Epidermal melanocyte (primary cell): ENCODE results near the gene THSD4.
"Not testable (repeated sequence)": the region's sequence is repeated elsewhere in the genome, so short reads cannot be mapped to it uniquely, and the experiment has no call there.

Experiments
- DNase-seq: peaks from one replicate; pipeline ENCODE4 v3.0.0; 2011; ENCODE audit warnings: low spot score; ENCODE audit not compliant: insufficient read length

Gene THSD4

DNA sequence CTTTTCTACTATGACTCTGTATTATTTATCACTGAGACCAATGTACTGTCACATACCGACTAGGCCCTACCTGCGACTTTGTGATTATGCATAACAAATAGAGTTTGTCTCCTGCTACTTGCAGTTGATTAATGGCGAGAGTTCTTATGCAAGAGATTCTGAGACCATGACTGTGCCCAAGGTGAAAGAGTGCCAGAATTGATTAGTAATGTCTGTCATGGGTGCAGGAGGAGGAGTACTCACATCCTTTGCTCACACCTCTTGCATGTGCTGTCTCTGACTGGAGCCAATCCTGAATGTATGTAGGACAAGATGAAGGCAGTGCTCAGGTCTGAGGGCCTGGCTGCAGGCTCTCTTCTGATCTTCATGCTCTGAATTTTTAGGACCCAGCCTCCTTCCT, 260.7 kb downstream of the THSD4 start:
- no peak for DNase-seq

DNA sequence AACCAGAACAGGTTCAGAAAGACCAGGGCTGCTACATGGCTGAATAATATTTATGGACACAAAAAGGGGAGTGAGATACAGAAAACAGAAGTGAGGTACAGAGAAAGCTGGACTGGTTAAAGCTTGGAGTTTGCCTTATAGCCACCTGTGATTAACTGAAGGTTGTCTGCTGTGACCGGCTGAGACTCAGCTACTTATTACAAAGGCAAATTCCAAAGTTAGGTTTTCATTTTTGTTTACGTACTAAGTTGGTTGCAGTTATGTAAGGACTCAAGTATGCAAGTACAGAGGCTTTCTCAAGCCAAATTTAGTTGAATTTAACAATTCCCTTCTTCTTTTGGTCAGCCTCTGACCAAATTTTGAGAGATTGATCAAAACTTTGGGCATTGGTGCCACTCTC, 264.6 kb downstream of the THSD4 start:
- DNase-seq = no peak

DNA sequence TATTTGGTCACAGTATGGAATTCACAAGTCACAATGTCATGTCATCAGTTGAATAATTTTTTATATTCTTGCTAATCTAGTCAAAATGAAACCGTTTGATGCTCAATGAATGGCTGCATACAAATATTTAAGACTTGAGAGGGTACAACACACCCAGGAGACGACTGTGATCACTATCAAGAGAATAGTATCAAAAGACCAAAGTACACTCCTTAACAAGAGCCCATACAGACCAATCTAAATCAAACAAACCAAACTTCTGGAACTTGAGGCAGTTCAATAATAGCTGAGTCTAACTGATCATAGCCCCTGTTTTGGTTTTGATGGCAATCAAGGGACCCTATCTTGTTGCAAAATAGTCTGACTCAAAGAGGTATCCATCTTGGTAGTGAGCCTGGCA, 265.1 kb downstream of the THSD4 start:
- DNase-seq = no peak

DNA sequence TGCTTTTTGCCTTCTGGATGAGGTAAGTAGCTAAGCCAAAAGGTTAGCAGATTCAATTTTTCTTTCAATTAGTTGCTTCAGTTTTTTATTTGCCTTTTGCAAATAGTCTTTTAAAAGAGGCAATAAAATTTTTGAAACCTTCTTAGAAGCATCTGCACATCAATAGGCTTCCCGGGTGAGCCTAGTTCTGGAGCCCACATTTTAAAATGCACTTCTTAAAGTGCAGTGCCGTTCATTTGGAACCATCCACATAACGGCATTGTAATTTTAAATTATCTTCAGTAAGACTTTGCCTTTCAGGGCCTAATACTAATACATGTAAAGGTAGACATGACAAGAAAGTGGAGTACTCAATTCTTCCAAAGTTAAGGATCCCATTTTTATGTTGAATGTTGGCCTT, 269.2 kb downstream of the THSD4 start:
- DNase-seq = no peak

DNA sequence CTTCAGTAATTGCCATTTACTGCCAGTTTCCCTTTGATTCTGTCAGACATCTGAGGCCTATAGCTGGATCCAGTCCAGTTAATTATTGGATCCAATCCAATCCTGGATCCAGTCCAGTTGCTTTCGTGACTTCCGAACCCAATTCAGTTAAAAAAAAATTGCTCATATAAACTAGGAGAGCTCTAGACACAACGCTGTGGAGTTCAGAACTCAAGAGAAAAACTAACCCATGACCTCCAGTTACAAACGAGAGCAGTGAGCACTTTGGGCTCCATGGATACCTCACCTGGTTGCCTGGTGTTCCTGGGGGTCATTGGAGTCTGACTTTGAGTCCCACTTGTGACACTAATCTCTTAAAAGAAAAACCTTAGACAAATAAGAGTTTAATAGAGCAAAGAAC, 269.8 kb downstream of the THSD4 start:
- DNase-seq = no peak

DNA sequence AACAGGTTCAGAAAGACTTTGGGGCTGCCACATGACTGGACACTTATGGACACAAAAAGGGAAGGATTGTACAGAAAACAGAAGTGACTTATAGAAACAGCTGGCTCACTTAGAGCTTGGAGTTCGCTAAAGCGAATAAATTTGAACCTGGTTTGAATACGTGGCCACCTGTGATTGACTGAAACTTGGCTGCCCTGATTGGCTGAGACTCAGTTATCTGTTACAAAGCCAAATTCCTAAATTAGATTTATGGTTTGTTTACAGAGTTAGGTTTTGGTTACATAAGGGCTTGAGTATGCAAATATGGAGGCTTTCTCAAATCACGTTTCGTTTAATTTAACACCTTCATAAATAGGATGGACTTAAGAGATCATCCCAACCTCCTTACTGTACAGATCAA, 270.2 kb downstream of the THSD4 start:
- DNase-seq = no peak

DNA sequence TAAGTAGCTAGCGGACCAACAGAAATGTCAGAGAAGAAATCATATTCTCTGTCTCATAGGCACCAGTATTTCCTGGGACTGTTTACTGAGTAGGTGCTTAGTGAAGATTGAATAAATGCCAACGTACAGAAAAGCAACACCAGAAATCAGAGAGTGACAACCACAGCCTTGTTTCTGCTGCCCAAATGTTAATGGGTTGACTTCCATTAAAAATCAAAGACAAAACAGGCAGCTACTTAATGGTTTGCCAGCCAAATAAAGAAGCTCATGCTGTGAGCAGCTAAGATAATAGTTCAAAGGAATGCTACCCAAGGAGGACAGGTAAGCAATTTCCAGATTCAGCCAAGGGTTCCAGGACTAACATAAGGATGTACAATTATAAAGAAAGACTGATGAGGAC, 270.7 kb downstream of the THSD4 start:
- no peak for DNase-seq

DNA sequence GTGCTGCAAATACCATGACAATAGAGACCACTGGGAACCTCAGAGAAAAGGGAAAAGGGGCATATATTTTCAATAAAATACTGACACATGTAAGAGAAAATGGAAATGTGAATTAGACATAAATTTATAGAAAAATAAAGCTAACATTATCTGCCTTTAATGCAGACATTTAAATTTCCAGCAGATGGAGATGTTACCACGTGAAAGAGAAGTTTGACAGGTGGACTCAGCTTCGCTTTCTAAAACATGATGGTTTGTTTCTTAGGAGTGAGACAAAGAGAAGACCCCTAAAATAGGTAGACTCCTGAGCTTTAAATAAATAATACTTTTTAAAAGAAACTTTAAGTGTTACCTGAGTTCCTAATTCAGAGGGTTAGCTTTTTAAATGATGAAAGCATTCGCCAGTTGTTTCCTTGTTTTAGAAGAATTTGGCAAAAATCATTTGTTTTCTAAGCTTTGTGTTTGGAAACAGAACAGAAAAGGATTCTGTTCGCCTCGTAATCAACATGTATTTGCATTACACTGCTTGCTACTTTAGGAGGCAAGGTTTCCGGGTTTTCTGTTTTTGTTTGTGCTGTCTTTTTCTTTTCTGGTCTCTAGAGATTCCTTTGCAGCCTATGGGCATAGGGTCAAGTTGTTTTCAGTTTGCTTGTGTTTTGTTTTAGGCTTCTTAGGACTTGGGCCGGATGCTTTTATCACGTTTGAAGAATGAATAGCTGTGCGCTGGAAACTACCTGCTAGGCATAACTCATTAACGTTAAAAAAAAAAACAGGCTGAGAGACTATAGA, 271.4 kb downstream of the THSD4 start:
- DNase-seq = no peak

DNA sequence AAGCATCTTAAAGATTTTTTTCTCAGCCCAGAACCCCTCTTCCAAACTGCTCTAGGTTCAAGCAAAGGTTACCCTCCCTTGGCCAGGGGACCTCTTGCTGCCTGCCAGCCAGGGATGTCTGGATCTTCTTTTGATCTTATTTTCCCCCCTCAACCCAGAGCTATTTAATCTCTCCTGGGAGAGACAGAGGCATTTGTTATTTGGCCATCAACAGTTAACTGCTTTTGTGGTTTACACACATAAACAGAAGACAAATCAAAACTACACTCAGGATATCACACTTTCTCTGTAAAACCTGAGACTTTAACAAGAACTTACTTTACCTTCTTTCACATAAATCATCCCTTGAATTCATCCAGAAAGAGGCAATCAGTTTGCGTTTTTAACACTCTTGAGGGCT, 272.5 kb downstream of the THSD4 start:
- DNase-seq = no peak

DNA sequence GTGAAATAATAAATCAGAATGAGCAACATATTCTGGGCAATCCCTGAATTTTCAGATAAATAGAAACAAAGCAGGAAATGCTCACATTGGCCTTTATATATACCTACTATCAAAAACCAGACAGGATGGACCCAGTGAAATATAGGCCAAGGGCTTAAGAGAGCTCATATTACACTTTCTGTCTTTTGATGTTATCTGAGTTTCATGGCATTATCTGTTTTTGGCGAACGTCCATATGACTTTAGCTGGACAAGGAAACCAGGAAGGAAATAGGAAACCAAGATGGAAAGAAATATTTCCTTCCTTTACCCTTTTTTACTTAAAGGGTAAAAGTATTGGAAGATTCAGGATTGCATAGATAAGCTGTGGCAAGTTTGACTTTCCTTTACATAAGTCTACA, 274.8 kb downstream of the THSD4 start:
- no peak for DNase-seq

DNA sequence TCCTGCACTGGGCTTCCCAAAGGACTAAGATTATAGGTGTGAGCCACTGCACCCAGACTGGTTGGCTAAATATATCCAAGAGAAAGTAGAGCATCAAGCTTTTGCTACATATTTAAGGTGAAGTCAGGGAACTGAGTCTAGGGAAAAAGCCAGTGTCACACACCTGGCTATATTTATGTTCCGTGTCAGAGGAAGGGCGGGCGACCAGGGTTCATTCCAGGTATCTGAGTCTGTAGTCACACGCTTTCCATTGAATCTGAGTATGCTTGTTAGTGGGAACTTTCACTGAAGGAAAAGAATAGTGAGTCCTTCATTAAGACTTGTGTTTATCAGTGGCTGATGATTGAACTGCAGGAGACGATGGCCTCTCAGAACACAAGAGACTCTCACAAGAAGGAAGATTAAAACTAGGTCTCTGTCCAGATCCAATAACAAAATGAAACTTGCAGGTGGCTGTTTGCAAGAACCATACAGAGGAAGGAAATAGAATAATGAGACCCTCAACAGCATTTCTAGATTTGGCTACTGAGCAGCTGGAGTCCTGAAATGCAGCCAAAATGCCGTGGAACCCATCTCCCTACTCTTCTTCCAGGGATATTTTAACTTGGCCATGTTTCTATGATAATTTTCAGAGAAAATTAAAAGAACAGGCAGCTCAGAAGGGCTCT, 276.3 kb downstream of the THSD4 start:
- DNase-seq = no peak

DNA sequence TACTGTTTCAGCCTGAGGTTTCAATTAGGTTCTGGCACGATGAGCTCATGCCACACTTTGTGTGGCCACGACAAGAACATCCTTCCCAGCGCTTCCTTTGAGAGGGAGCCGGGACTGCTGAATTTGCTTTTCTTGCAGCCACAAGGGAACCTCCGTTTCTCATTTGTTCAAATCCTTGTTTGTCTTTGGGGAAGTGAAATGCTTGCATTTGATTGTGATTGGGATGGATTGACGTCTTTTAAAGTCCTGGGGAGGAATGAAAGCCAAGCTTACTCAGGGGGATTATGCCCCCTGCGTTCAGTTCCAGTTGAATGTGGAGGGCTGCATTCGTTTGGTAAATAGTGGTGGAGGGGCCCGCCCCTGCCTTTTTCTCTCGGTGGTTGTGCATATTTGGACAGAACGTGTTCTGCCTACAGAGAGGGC, 277.6 kb downstream of the THSD4 start:
- DNase-seq = no peak

DNA sequence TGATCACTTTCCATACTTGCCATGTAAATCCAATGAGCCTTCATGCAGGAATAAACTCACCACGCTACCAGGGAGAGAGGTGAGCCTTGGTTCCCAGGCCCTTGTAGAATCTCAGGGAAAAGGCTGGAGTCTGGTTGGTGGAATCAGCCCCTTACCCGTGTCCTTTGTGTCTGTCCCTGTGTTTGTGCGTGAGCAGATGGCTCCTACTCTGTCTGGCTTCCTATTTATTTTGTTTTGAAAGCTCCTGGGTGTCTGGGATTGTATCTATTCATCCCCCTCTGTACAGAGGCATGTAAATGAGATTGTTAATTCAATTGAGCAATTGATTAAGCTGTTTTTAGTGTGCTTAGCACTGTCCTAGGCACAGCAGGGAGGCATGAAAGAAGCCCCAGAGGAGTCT, 278.1 kb downstream of the THSD4 start:
- no peak for DNase-seq

DNA sequence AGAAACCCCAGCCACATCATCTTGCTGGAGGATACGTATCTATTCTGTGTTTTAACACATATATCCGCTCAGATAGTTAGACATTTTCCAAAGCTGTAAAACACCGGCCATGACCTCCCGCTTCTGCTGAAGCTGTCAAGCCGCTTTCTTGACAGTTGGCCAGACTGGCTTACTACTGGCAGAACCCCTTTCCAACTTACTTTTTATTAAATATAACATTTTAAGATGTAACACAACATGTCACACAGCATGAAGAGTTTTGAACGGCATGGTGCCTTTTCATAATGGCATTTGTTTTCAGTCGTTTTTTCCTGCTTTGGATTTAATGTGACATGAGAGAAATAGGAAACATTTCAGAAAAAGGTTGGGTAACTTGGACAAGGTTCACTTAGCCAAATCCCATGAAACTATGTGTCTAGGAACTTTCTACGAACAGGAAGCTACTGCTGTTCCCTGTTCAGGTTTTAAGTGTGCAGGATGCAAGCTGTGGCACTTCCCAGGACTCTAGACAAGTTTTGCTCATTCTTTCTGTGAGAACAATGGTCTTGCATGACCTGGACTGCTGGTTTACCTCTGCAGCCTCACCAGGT, 281.4 kb downstream of the THSD4 start:
- no peak for DNase-seq

DNA sequence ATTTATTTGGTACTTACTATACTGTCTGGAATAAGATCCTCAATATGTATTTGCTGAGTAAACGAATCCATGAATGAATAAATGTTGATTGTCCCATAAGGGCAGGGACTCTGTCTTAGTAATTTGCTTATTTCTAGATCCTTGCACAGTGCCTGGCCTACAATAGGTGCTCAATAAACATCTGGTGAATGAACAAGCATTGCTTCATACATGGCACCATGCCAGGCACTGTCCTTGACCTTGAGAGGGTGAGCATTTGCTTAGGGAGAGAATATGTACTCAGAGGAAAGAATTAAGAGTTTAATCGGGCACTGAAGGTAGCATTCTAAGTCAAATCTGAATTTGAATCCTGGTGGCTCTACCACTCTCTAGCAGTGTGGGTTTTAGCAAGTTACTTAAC, 282.1 kb downstream of the THSD4 start:
- DNase-seq = no peak

DNA sequence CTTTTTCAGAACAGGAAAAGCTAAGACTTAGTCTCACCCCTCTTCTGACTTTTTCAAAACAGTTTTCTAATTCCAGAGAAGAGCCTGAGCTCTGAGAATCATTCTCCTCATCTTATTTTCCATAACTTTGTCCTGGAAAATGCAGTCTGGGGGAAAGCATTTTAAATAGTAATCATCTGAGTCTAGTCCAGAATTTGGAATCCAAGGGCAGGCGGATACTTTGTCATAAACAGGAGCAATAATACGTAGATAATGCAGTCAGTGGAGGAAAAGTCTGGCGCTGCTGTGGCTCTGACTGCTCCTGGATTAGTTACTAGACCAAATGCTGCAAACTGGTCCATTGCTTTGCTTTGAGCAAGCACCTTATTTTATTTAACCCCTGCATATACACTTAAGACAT, 285.0 kb downstream of the THSD4 start:
- DNase-seq = no peak

DNA sequence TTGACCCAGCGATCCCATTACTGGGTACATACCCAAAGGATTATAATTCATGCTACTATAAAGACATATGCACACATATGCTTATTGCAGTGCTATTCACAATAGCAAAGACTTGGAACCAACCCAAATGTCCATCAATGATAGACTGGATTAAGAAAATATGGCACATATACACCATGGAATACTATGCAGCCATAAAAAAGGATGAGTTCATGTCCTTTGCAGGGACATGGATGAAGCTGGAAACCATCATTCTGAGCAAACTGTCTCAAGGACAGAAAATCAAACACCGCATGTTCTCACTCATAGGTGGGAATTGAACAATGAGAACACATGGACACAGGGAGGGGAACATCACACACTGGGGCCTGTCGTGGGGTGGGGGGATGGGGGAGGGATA, 286.5 kb downstream of the THSD4 start:
- not testable (repeated sequence) for DNase-seq

DNA sequence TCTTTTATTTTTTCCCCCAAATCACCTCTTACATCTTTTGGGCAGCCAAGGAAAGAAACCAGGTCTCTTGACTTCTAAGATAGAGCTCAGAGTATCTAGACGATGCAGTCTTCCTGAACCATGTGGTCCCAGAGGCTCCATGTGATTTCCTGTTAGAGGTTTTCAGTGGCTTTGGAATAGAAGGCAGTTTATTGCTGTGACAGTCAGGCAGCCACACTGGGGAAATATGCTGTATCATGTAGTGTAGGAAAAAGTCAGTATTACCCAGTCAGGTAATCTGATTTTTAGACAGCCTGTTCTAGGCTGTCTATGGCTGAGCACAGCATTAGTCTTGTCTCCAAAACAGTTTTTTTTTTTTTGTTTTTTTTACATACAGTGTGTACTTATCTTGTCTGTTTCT, 294.3 kb downstream of the THSD4 start:
- DNase-seq = no peak

DNA sequence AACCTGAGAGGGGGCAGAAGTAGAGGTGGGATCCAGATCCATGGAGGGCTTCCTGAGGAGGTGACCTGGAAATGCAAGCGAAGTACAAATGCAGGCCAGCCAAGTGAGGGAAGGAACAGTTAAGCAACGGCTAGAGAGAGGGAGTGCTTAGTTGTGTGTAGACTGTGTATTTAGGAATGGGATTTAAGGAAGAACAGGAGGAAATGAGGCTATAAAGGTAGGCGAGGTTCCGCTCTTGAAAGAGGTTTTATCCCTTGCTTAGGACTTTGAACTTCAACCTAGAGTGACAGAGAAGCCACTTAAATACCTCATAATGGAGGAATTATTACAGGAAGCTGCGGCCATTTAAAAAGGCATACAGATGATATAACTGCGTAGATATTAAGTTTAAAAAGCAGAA, 295.1 kb downstream of the THSD4 start:
- DNase-seq = no peak

DNA sequence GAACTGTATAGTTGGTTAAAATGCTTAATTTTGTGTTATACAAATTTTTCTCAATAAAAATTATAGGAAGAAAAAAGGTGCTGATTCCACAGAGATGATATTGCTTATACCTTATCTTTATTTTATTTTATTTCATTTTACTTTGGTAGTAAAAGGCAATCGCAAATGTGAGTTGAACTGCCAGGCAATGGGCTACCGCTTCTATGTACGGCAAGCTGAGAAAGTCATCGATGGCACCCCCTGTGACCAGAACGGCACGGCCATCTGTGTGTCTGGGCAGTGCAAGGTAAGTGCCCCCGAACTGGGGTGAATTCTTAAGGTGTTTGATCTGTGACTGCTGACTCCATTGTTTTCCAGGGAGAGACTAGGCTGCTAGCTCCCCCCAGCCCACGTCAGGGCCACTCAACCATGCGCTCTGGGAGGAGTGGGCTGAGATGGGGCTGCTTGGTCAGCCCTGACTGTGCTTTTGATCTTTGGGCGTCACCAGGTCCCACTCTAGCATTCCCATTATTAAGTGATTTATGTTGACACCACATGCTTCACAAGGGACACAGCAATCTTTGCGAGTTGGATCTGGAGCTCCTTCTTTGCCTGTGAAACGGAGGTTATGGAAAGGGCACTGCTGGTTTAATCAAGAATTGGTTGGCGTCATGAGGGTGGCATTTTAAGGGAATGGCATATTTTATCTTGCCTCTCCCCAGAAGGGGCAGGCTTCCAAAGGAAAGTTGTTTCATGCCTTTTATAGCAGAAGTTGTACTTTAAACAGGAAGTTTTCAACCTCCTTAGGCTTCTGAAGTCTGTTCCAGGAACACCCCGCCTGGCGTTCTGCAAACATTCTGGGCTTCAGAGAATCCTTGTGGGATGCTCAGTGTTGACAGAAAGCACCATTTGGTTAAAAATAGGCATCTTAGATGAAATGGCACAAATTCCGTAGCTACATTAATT, 296.5 kb downstream of the THSD4 start:
- no peak for DNase-seq

DNA sequence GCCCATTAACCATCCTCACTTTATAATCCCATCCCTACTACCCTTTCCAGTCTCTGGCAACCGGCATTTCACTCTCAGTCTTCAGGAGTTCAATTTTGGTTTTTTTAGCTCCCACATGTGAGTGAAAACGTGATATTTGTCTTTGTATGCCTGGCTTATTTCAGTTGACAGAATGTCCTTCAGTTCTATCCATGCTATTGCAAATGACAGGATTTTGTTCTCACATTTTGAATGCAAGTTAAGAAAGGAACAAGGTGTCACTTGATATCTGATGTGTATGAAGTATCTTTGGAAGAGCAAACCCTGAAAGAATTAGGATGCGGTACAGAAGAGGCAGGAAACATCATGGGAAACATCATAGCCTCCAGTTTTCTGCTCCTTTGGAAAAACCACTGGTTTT, 298.1 kb downstream of the THSD4 start:
- no peak for DNase-seq

DNA sequence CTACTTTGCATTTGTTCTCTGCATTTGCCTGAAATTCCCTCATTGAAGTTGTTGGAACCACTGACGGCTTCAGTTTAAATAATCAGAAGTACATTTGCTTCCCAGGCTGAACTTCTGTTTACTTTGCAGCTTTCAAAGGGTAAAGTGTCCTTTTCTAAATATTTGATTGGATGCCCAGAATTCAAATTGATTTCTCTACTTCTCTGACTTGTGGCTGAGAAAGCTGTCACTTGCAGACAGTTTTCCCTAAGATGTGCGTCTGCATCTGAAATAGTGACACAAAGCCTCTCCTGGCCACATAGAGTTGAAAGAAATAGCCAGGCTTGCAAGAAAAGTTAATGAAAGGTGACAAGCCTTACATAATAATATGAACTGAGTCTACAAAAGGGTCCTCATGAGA, 299.6 kb downstream of the THSD4 start:
- DNase-seq = no peak
